H1 (cell line): Measurements from ENCODE around the gene RNF44. TPM values are rescaled to one million over a fixed set of nuclear protein-coding genes. Genes with fewer than 3 reads are reported as not detected.

Experiments
- CTCF ChIA-PET: fragments of 300-600 bp; sonication (Branson Sonifier 250); formaldehyde crosslinking; loops from one replicate; lab custom pipeline; 2021; ENCODE audit not compliant: partially characterized antibody; lab: Charles Lee
- POLR2A ChIA-PET: fragments of 300-600 bp; sonication (Branson Sonifier 250); formaldehyde crosslinking; loops from one replicate; lab custom pipeline; 2021; ENCODE audit warnings: inconsistent platforms; ENCODE audit not compliant: partially characterized antibody; lab: Charles Lee
- DNase-seq, 2 experiments: peaks; one replicate each; pipeline versions ENCODE4 v3.0.0 to v3.0.0-alpha.2; 2010 to 2022; ENCODE audit warnings: low spot score in 2 of 2, low read depth in 1 of 2, mixed read lengths in 1 of 2
- FAIRE-seq: peaks from 2 replicates; lab custom pipeline; 2011; peaks lifted over from hg19 to GRCh38; lab: Jason Lieb, UNC
- H2AFZ ChIP-seq: 2 replicates; pipeline ENCODE4 v1.8.1; 2012; ENCODE audit warnings: low read length, inconsistent platforms
- H2AK5ac ChIP-seq: 2 replicates; pipeline ENCODE4 v1.6.1; 2013; ENCODE audit warnings: low read depth, low read length
- H2BK120ac ChIP-seq: replicated peaks from 2 replicates; pipeline ENCODE3; 2013; ENCODE audit warnings: low read depth, low read length, inconsistent platforms
- H2BK12ac ChIP-seq: 2 replicates; pipeline ENCODE4 v1.6.1; 2013; ENCODE audit warnings: low read depth, low read length
- H2BK15ac ChIP-seq: 2 replicates; pipeline ENCODE4 v1.6.1; 2013; ENCODE audit warnings: low read length
- H2BK20ac ChIP-seq: 2 replicates; pipeline ENCODE4 v1.6.1; 2013; ENCODE audit warnings: low read length
- H2BK5ac ChIP-seq: 2 replicates; pipeline ENCODE4 v1.6.1; 2013; ENCODE audit warnings: low read depth, low read length
- H3K14ac ChIP-seq: 2 replicates; pipeline ENCODE4 v1.6.1; 2013; ENCODE audit warnings: inconsistent platforms; ENCODE audit not compliant: insufficient read length
- H3K18ac ChIP-seq: 2 replicates; pipeline ENCODE4 v1.6.1; 2013; ENCODE audit warnings: low read length; ENCODE audit errors: extremely low read depth
- H3K23ac ChIP-seq: 2 replicates; pipeline ENCODE4 v1.6.1; 2013; ENCODE audit warnings: inconsistent platforms; ENCODE audit not compliant: insufficient read length
- H3K23me2 ChIP-seq: 2 replicates; pipeline ENCODE4 v1.6.1; 2013; ENCODE audit warnings: low read depth, low read length
- H3K27ac ChIP-seq: 2 replicates; pipeline ENCODE4 v1.6.1; 2011; ENCODE audit warnings: low read depth, low read length, inconsistent platforms
- H3K27me3 ChIP-seq, 4 experiments: replicated peaks in 1 of 4; 1 replicate in 1 of 4; 2 replicates in 3 of 4; pipeline versions ENCODE4 v1.6.1 to v1.8.1; 2011 to 2013; ENCODE audit warnings: low read length in 3 of 4, mild to moderate bottlenecking in 3 of 4, inconsistent platforms in 2 of 4, mixed read lengths in 2 of 4, moderate library complexity in 1 of 4; ENCODE audit not compliant: control insufficient read depth in 3 of 4, insufficient read depth in 3 of 4; ENCODE audit errors: extremely low read depth in 1 of 4
- H3K36me3 ChIP-seq, 4 experiments: 2 replicates each; pipeline versions ENCODE4 v1.6.1 to v1.8.1; 2011 to 2013; ENCODE audit warnings: mild to moderate bottlenecking in 4 of 4, low read length in 3 of 4, moderate library complexity in 2 of 4, control low read depth in 1 of 4, inconsistent platforms in 1 of 4; ENCODE audit not compliant: insufficient read depth in 4 of 4, control insufficient read depth in 2 of 4
- H3K4ac ChIP-seq: replicated peaks from 2 replicates; pipeline ENCODE3; 2013; ENCODE audit warnings: low read length, low read depth, mixed read lengths, inconsistent platforms; ENCODE audit not compliant: insufficient read length
- H3K4me1 ChIP-seq, 4 experiments: replicated peaks in 1 of 4; 1 replicate in 1 of 4; 2 replicates in 3 of 4; pipeline versions ENCODE4 v1.6.1 to v1.8.1; 2011 to 2013; ENCODE audit warnings: low read length in 3 of 4, inconsistent platforms in 2 of 4, mixed read lengths in 1 of 4; ENCODE audit not compliant: insufficient read depth in 4 of 4, control insufficient read depth in 3 of 4
- H3K4me2 ChIP-seq, 2 experiments: 2 replicates each; pipeline versions ENCODE4 v1.6.1 to v1.8.1; 2011 to 2013; ENCODE audit warnings: low read depth in 2 of 2, low read length in 2 of 2, control low read depth in 1 of 2, inconsistent platforms in 1 of 2, mild to moderate bottlenecking in 1 of 2; ENCODE audit not compliant: insufficient read depth in 1 of 2
- H3K4me3 ChIP-seq, 4 experiments: fragments of 200-600, 300-600 bp in 1 of 4; sonication (generic), shearing (Covaris generic), sonication (Bioruptor Twin) in 1 of 4; 2 replicates each; pipeline versions ENCODE4 v1.5.1 to v1.8.1; 2011 to 2016; ENCODE audit warnings: low read length in 4 of 4, low read depth in 3 of 4, control low read depth in 2 of 4, inconsistent platforms in 2 of 4, mild to moderate bottlenecking in 2 of 4, mixed read lengths in 1 of 4, moderate library complexity in 1 of 4; ENCODE audit not compliant: insufficient read depth in 2 of 4; ENCODE audit errors: extremely low read depth in 1 of 4
- H3K56ac ChIP-seq: replicated peaks from 2 replicates; pipeline ENCODE3; 2013; ENCODE audit warnings: low read depth, mild to moderate bottlenecking, mixed read lengths, low read length, inconsistent platforms; ENCODE audit not compliant: insufficient read length
- H3K79me1 ChIP-seq: 2 replicates; pipeline ENCODE4 v1.6.1; 2013; ENCODE audit warnings: low read depth, low read length, control low read depth
- H3K79me2 ChIP-seq, 2 experiments: 2 replicates each; pipeline versions ENCODE4 v1.6.1 to v1.8.1; 2012 to 2013; ENCODE audit warnings: low read length in 2 of 2, mild to moderate bottlenecking in 2 of 2, inconsistent platforms in 1 of 2; ENCODE audit not compliant: insufficient read depth in 2 of 2, control insufficient read depth in 1 of 2
- H3K9ac ChIP-seq, 4 experiments: replicated peaks in 1 of 4; 1 replicate in 1 of 4; 2 replicates in 3 of 4; pipeline versions ENCODE4 v1.6.1 to v1.8.1; 2011 to 2013; ENCODE audit warnings: low read depth in 3 of 4, low read length in 3 of 4, control low read depth in 2 of 4, mild to moderate bottlenecking in 2 of 4, moderate library complexity in 2 of 4, inconsistent platforms in 1 of 4; ENCODE audit errors: extremely low read depth in 1 of 4
- H3K9me3 ChIP-seq, 2 experiments: 2 replicates each; pipeline versions ENCODE4 v1.6.1 to v1.8.1; 2012 to 2013; ENCODE audit warnings: mild to moderate bottlenecking in 2 of 2, moderate library complexity in 2 of 2, control low read depth in 1 of 2, inconsistent platforms in 1 of 2, low read depth in 1 of 2, low read length in 1 of 2, mixed read lengths in 1 of 2; ENCODE audit not compliant: insufficient read depth in 2 of 2
- H4K20me1 ChIP-seq, 2 experiments: replicated peaks in 1 of 2; 2 replicates each; pipeline versions ENCODE3 to v1.8.1; 2011 to 2013; ENCODE audit warnings: inconsistent platforms in 2 of 2, low read length in 2 of 2, mild to moderate bottlenecking in 1 of 2; ENCODE audit not compliant: insufficient read depth in 2 of 2, control insufficient read depth in 1 of 2
- H4K5ac ChIP-seq: 2 replicates; pipeline ENCODE4 v1.6.1; 2013; ENCODE audit warnings: low read length, low read depth, mixed read lengths, inconsistent platforms; ENCODE audit not compliant: insufficient read length
- H4K8ac ChIP-seq: 2 replicates; pipeline ENCODE4 v1.8.0; 2013; ENCODE audit warnings: mild to moderate bottlenecking, moderate library complexity, low read length, inconsistent platforms; ENCODE audit not compliant: insufficient read depth; ENCODE audit errors: extremely low read depth
- H4K91ac ChIP-seq: replicated peaks from 2 replicates; pipeline ENCODE3; 2013; ENCODE audit warnings: low read length, mixed read lengths, inconsistent platforms; ENCODE audit not compliant: insufficient read length
- ATF3 ChIP-seq: IDR thresholded peaks from 2 replicates; pipeline ENCODE4 v1.6.1; 2011; ENCODE audit warnings: low read depth, mild to moderate bottlenecking, low read length; ENCODE audit not compliant: insufficient read depth
- HDAC6 ChIP-seq: IDR thresholded peaks from one replicate; pipeline ENCODE4 v1.7.1; 2012; ENCODE audit warnings: low read depth, mild to moderate bottlenecking, inconsistent platforms, low read length, moderate library complexity
- WGBS, 2 experiments: shearing (Covaris generic) in 1 of 2; methylation state at CpG; one replicate each; pipeline versions ENCODE4 v1.1.6 to v1.1.7; 2013 to 2015; ENCODE audit warnings: low lambda C conversion rate in 2 of 2, mixed read lengths in 2 of 2, inconsistent platforms in 1 of 2, low coverage in 1 of 2, missing lambda C conversion rate in 1 of 2; ENCODE audit not compliant: insufficient replicate concordance in 2 of 2, insufficient coverage in 1 of 2, insufficient read length in 1 of 2; ENCODE audit errors: extremely low coverage in 1 of 2, missing lambda C conversion rate in 1 of 2; 5-methylcytosine and 5-hydroxymethylcytosine counted together
- polyA plus RNA-seq, 7 experiments: library from polyadenylated mRNA; depleted of rRNA in 3 of 7; stranded (reverse) in 5 of 7; unstranded in 2 of 7; fragments of >200 nt in 5 of 7; fragments of 200-250 nt in 2 of 7; gene quantifications; 1 replicate in 5 of 7; 2 replicates in 1 of 7; 4 replicates in 1 of 7; pipeline versions ENCODE4 v1.2.1 to v1.2.3, GENCODE V29; 2011 to 2013; ENCODE audit warnings: missing spikeins in 2 of 7, mixed read lengths in 2 of 7
- total RNA-seq: library from RNA; stranded (reverse); fragmentation: NEBNext Ultra II Directional; extraction: Animal tissue kit (Norgen Biotek cat#: 25700); gene quantifications from 2 replicates; pipeline ENCODE4 v1.2.1, GENCODE V29; 2021

Gene RNF44
- total and polyA plus RNA-seq, 2 of the 8 experiments (the other 6 are each of a cell fraction or from before 2014, with no cell fraction given): 54.7 to 164 TPM

- H3K4me3 ChIP-seq: no peak overlapping the region
- H4K91ac ChIP-seq: no peak overlapping the region
- no peak overlapping the region for H4K8ac ChIP-seq
- no peak overlapping the region for H2BK12ac ChIP-seq
- H3K4me2 ChIP-seq: no peak overlapping the region
- TF ChIP-seq ATF3 (no peak), HDAC6 (no peak)
- H3K27me3 ChIP-seq: no peaks in the 10 kb centered on the region
- H2AFZ ChIP-seq: no peak overlapping the region
- no peak overlapping the region for H3K27ac ChIP-seq
- ChIA-PET CTCF (interaction anchor here (0.6 to 3.9 kb wide), 7 partner anchors 9 to 159 kb away, joined by 3 to 21 read pairs (median 4); no protein-coding TSS in a partner anchor), POLR2A (interaction anchor here (1.0 kb wide), 1 partner anchor 16 kb away, joined by 3 read pairs; the partner anchor contains the start of gene CDHR2)
- H3K14ac ChIP-seq: no peak overlapping the region
- WGBS, 2 experiments: 85% methylated on average over 6 of the region's 6 CpGs; no CpG with 5 or more reads in 1 of the 2 experiments
- no peaks in the 10 kb centered on the region for H3K79me1 ChIP-seq
- DNase-seq (no peak), FAIRE-seq (no peak)
- peaks cover 0 to 4% of the 10 kb centered on the region in 2 experiments; a peak in 1 of 4 replicates for H3K9me3 ChIP-seq
- peaks cover 0 to 2% (median 0%) of the 10 kb centered on the region in 4 experiments; a peak in 1 of 7 replicates for H3K4me1 ChIP-seq
- no peak overlapping the region for H3K9ac ChIP-seq
- no peak overlapping the region for H2BK20ac ChIP-seq
- no peak overlapping the region for H4K5ac ChIP-seq
- H3K23ac ChIP-seq: no peak overlapping the region
- no peak overlapping the region for H2AK5ac ChIP-seq
- no peaks in the 10 kb centered on the region for H4K20me1 ChIP-seq
- H2BK15ac ChIP-seq: no peak overlapping the region
- no peak overlapping the region for H3K56ac ChIP-seq
- no peak overlapping the region for H2BK120ac ChIP-seq
- H3K36me3 ChIP-seq: no peaks in the 10 kb centered on the region
- no peaks in the 10 kb centered on the region for H3K79me2 ChIP-seq
- H3K23me2 ChIP-seq: no peaks in the 10 kb centered on the region; the same call in 1 of the 2 replicates
- H3K4ac ChIP-seq: no peak overlapping the region
- no peak overlapping the region for H2BK5ac ChIP-seq
- H3K18ac ChIP-seq: no peak overlapping the region
These were observed 28.6 kb upstream of the RNF44 start for GRCh38 chr5:176565760-176566288.
